H1 (cell line): ENCODE data around the gene OSTF1. TPM values are rescaled to one million over a fixed set of nuclear protein-coding genes. Genes with fewer than 3 reads are reported as not detected.

ENCODE experiments used
- CREB1 ChIP-seq: IDR thresholded peaks from 2 replicates; pipeline ENCODE4 v1.6.1; 2012; ENCODE audit warnings: inconsistent platforms
- CTBP2 ChIP-seq: IDR thresholded peaks from 2 replicates; pipeline ENCODE4 v1.7.0; 2011; ENCODE audit warnings: borderline replicate concordance, mild to moderate bottlenecking, moderate library complexity, mixed read lengths, low read length; ENCODE audit not compliant: insufficient read depth, insufficient read length
- JUND ChIP-seq: IDR thresholded peaks from 2 replicates; pipeline ENCODE4 v1.6.1; 2011; ENCODE audit warnings: mild to moderate bottlenecking, improper control_type of control experiment, low read length
- RBBP5 ChIP-seq: IDR thresholded peaks from 2 replicates; pipeline ENCODE4 v1.7.1; 2012; ENCODE audit warnings: low read depth, mild to moderate bottlenecking, inconsistent platforms, low read length, moderate library complexity, borderline replicate concordance
- SUZ12 ChIP-seq: fragments of 200-600 bp; sonication (generic); IDR thresholded peaks from 2 replicates; pipeline ENCODE4 v1.6.1; 2012; ENCODE audit warnings: mild to moderate bottlenecking, inconsistent platforms, low read length, moderate library complexity, mixed read lengths
- polyA plus RNA-seq, 7 experiments: library from polyadenylated mRNA; depleted of rRNA in 3 of 7; stranded (reverse) in 5 of 7; unstranded in 2 of 7; fragments of >200 nt in 5 of 7; fragments of 200-250 nt in 2 of 7; gene quantifications; 1 replicate in 5 of 7; 2 replicates in 1 of 7; 4 replicates in 1 of 7; pipeline versions ENCODE4 v1.2.1 to v1.2.3, GENCODE V29; 2011 to 2013; ENCODE audit warnings: missing spikeins in 2 of 7, mixed read lengths in 2 of 7
- total RNA-seq: library from RNA; stranded (reverse); fragmentation: NEBNext Ultra II Directional; extraction: Animal tissue kit (Norgen Biotek cat#: 25700); gene quantifications from 2 replicates; pipeline ENCODE4 v1.2.1, GENCODE V29; 2021
- TF ChIP-seq, protein P1 (sequence below), 3 experiments: IDR thresholded peaks; 1 replicate in 2 of 3; 2 replicates in 1 of 3; pipeline versions ENCODE4 v1.5.1 to v1.6.1; 2011; ENCODE audit warnings: low read length in 3 of 3, mild to moderate bottlenecking in 3 of 3, inconsistent platforms in 2 of 3, low read depth in 1 of 3, moderate library complexity in 1 of 3; ENCODE audit not compliant: insufficient read depth in 1 of 3; ENCODE audit errors: control extremely low read depth in 1 of 3
- TF ChIP-seq, protein P2 (sequence below): fragments of 300-600 bp; sonication (generic); IDR thresholded peaks from 2 replicates; pipeline ENCODE4 v1.7.1; 2012; ENCODE audit warnings: low read length, moderate library complexity, mild to moderate bottlenecking, inconsistent platforms; ENCODE audit not compliant: insufficient replicate concordance

The OSTF1 gene
- total and polyA plus RNA-seq, 2 of the 8 experiments (the other 6 are each of a cell fraction or from before 2014, with no cell fraction given) = 5.0 to 18.9 TPM

DNA sequence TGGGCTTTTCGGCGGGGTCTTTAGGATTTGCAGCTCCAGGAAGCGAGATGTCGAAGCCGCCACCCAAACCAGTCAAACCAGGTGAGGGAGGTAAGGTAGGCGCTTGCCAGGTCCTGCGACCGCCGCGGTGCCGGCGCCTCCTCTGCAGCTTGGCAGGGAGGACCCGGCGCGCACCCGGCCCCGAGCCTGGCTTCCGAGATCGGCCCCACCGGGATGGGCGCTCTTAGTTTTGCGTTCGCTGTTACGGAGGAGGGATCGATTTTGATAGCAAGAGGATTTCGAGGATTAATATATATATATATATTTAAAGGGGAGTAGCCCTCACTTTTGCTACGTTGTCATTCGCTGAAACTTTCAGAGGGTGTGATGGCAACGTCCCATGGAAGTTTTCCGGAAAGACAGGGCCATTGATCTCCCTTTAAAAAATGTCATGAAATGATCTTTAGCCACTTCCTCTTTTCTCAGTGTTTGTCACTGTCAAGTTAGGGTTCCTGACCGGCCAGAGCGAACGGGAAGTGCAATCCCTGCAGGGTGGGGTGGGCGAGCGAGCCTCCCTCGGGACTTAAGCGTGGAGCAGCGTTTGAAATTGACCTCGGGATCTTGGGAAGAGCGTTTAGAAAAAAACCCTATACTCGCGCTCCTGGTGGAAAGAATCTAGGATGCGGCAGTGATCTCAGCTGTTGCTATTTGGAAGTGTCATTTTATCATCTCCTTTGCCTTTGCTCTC is 495 bp downstream of the OSTF1 start (continued):
- peak; percentile 34 for TF ChIP-seq CTBP2
- TF ChIP-seq, protein P1, sequence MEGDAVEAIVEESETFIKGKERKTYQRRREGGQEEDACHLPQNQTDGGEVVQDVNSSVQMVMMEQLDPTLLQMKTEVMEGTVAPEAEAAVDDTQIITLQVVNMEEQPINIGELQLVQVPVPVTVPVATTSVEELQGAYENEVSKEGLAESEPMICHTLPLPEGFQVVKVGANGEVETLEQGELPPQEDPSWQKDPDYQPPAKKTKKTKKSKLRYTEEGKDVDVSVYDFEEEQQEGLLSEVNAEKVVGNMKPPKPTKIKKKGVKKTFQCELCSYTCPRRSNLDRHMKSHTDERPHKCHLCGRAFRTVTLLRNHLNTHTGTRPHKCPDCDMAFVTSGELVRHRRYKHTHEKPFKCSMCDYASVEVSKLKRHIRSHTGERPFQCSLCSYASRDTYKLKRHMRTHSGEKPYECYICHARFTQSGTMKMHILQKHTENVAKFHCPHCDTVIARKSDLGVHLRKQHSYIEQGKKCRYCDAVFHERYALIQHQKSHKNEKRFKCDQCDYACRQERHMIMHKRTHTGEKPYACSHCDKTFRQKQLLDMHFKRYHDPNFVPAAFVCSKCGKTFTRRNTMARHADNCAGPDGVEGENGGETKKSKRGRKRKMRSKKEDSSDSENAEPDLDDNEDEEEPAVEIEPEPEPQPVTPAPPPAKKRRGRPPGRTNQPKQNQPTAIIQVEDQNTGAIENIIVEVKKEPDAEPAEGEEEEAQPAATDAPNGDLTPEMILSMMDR (IDR thresholded peaks at IDR 0.05; ENCODE audit: control extremely low read depth in 1 of 3, insufficient read depth in 1 of 3, low read depth in 1 of 3, low read length in 3 of 3) = peak in 1 of 3 experiments; percentile 24; a peak in 1 of 4 replicates
- TF ChIP-seq, protein P2, sequence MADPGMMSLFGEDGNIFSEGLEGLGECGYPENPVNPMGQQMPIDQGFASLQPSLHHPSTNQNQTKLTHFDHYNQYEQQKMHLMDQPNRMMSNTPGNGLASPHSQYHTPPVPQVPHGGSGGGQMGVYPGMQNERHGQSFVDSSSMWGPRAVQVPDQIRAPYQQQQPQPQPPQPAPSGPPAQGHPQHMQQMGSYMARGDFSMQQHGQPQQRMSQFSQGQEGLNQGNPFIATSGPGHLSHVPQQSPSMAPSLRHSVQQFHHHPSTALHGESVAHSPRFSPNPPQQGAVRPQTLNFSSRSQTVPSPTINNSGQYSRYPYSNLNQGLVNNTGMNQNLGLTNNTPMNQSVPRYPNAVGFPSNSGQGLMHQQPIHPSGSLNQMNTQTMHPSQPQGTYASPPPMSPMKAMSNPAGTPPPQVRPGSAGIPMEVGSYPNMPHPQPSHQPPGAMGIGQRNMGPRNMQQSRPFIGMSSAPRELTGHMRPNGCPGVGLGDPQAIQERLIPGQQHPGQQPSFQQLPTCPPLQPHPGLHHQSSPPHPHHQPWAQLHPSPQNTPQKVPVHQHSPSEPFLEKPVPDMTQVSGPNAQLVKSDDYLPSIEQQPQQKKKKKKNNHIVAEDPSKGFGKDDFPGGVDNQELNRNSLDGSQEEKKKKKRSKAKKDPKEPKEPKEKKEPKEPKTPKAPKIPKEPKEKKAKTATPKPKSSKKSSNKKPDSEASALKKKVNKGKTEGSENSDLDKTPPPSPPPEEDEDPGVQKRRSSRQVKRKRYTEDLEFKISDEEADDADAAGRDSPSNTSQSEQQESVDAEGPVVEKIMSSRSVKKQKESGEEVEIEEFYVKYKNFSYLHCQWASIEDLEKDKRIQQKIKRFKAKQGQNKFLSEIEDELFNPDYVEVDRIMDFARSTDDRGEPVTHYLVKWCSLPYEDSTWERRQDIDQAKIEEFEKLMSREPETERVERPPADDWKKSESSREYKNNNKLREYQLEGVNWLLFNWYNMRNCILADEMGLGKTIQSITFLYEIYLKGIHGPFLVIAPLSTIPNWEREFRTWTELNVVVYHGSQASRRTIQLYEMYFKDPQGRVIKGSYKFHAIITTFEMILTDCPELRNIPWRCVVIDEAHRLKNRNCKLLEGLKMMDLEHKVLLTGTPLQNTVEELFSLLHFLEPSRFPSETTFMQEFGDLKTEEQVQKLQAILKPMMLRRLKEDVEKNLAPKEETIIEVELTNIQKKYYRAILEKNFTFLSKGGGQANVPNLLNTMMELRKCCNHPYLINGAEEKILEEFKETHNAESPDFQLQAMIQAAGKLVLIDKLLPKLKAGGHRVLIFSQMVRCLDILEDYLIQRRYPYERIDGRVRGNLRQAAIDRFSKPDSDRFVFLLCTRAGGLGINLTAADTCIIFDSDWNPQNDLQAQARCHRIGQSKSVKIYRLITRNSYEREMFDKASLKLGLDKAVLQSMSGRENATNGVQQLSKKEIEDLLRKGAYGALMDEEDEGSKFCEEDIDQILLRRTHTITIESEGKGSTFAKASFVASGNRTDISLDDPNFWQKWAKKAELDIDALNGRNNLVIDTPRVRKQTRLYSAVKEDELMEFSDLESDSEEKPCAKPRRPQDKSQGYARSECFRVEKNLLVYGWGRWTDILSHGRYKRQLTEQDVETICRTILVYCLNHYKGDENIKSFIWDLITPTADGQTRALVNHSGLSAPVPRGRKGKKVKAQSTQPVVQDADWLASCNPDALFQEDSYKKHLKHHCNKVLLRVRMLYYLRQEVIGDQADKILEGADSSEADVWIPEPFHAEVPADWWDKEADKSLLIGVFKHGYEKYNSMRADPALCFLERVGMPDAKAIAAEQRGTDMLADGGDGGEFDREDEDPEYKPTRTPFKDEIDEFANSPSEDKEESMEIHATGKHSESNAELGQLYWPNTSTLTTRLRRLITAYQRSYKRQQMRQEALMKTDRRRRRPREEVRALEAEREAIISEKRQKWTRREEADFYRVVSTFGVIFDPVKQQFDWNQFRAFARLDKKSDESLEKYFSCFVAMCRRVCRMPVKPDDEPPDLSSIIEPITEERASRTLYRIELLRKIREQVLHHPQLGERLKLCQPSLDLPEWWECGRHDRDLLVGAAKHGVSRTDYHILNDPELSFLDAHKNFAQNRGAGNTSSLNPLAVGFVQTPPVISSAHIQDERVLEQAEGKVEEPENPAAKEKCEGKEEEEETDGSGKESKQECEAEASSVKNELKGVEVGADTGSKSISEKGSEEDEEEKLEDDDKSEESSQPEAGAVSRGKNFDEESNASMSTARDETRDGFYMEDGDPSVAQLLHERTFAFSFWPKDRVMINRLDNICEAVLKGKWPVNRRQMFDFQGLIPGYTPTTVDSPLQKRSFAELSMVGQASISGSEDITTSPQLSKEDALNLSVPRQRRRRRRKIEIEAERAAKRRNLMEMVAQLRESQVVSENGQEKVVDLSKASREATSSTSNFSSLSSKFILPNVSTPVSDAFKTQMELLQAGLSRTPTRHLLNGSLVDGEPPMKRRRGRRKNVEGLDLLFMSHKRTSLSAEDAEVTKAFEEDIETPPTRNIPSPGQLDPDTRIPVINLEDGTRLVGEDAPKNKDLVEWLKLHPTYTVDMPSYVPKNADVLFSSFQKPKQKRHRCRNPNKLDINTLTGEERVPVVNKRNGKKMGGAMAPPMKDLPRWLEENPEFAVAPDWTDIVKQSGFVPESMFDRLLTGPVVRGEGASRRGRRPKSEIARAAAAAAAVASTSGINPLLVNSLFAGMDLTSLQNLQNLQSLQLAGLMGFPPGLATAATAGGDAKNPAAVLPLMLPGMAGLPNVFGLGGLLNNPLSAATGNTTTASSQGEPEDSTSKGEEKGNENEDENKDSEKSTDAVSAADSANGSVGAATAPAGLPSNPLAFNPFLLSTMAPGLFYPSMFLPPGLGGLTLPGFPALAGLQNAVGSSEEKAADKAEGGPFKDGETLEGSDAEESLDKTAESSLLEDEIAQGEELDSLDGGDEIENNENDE = no peak
- peak; percentile 74; the same call in 1 of the 2 replicates for TF ChIP-seq RBBP5
- no peak for TF ChIP-seq JUND
- no peak for TF ChIP-seq SUZ12
- no peak; the same call in 1 of the 2 replicates for TF ChIP-seq CREB1
